GM12865 (cell line): ENCODE data around the gene PTER.

Experiments used
- DNase-seq: peaks from one replicate; pipeline ENCODE4 v3.0.0; 2010; ENCODE audit warnings: low read depth
- H3K4me3 ChIP-seq: 2 replicates; pipeline ENCODE4 v1.5.1; 2011; ENCODE audit warnings: mild to moderate bottlenecking, low read depth, low read length, control low read depth
- CTCF ChIP-seq: IDR thresholded peaks from 2 replicates; pipeline ENCODE4 v1.5.1; 2011; ENCODE audit warnings: low read length, control low read depth, low read depth, inconsistent platforms; ENCODE audit not compliant: insufficient read depth; ENCODE audit errors: missing control alignments

PTER gene

GRCh38 chr10:16423599-16423998 is 13.2 kb upstream of the PTER start:
- no peak for TF ChIP-seq CTCF
- no peak for DNase-seq

GRCh38 chr10:16425449-16425848 is 11.4 kb upstream of the PTER start:
- H3K4me3 ChIP-seq = no peak overlapping the region
- no peak for DNase-seq
- TF ChIP-seq CTCF = no peak

More at GRCh38 chr10:16423599-16423998, 13.2 kb upstream of the PTER start:
- H3K4me3 ChIP-seq = no peak overlapping the region

GRCh38 chr10:16429539-16429938 is 7.3 kb upstream of the PTER start:
- TF ChIP-seq CTCF = no peak
- no peak for DNase-seq

DNA sequence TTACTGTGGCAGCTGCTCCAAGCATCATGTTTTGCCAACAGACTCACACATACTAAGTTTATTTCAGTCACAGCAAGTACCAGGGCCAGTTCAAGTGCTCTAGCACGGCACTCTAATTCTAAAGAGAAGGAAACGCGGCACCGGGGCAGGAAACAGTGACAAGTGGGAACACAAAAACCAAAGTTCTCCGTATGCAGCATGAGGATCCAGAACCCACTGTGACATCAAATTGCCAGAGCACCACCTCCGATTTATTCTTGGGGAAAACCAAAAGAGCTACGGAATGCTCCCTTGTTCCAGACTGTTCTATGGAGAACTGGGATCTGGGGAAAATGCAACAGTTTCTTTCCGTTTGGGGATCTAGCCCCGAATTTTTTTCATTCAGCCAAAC is 448 bp upstream of the PTER start:
- DNase-seq = peak; percentile 11
- TF ChIP-seq CTCF = no peak
- H3K4me3 ChIP-seq = peak overlapping the region; percentile 80

More at GRCh38 chr10:16429539-16429938, 7.3 kb upstream of the PTER start:
- no peak overlapping the region for H3K4me3 ChIP-seq

DNA sequence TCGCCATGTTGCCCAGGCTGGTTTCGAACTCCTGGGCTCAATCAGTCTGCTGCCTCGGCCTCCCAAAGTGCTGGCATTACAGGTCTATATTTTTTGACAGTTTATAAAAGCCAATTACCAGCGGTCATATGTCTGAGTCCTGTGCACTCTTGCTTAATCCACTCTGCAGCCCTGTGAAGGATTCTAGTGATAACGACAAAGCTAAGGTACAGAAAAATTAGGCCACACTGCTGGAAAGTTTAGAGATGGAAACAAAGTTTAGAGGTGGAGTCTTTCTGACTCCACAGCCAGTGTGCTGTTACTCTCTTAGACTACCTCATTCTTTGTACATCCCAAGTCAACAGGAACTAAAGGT is 707 bp downstream of the PTER start:
- peak overlapping the region; percentile 80 for H3K4me3 ChIP-seq
- no peak for TF ChIP-seq CTCF
- no peak for DNase-seq

- H3K4me3 ChIP-seq = peak overlapping the region; percentile 80; the same call in 1 of the 2 replicates
- DNase-seq = no peak
- TF ChIP-seq CTCF = no peak
Measured at GRCh38 chr10:16439295-16439694, 2.5 kb downstream of the PTER start.

DNA sequence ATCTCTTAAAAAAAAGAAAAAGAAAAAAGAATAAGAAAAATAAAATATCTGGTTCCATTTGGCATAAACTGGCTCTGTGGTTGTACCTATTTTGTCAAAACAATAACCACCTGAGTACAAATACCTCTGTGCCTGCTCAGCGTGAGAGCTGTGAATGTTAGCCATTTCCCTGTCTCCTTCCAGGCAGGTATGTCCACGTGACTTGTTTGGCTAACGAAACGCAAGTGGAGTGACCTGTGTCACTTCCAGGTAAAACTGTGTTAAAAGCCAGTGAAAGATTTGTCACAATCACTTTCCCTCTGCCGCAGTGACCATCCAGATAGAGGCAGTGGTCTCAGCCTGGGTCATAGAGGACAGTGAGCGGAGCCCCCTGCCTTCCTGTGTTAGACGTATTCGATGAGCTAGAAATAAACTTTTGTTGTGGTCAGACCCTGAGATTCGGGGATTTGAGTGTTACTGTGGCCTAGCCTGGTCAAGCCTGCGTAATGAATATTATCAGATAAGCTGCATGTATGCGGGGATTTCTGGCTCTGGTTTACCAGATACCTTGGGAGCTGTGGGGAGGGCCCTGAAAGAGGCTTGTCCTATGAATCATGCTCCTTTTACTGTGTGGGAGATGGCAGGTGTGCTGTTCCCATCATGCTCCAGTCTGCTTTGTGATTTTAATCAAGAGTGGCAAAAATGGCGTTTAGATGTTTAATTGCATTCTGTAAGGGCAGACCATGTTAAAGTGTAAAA is 3.8 kb downstream of the PTER start:
- H3K4me3 ChIP-seq = peak overlapping the region; percentile 19
- no peak for TF ChIP-seq CTCF
- peak; percentile 53 for DNase-seq
